Progenitor cell of endocrine pancreas (in vitro differentiated cells): ENCODE data around the gene SIAH2. TPM values are rescaled to one million over a fixed set of nuclear protein-coding genes. Genes with fewer than 3 reads are reported as not detected.

Experiments used
- DNase-seq: peaks from one replicate; pipeline ENCODE4 v3.0.0; 2021; ENCODE audit warnings: low spot score; ENCODE audit not compliant: unreplicated experiment
- H3K27ac Mint-ChIP-seq: 2 replicates; pipeline ENCODE4 v1.8.0; 2021; ENCODE audit warnings: mild to moderate bottlenecking, moderate library complexity, mixed read lengths
- H3K27me3 Mint-ChIP-seq: 2 replicates; pipeline ENCODE4 v1.8.0; 2021; ENCODE audit warnings: mixed read lengths
- H3K36me3 Mint-ChIP-seq: 2 replicates; pipeline ENCODE4 v1.8.0; 2022; ENCODE audit warnings: mixed read lengths; ENCODE audit not compliant: insufficient read depth
- H3K4me1 Mint-ChIP-seq: 2 replicates; pipeline ENCODE4 v1.8.0; 2021; ENCODE audit warnings: low read depth, mixed read lengths
- H3K4me3 Mint-ChIP-seq: 2 replicates; pipeline ENCODE4 v1.8.0; 2021; ENCODE audit warnings: low read depth, mild to moderate bottlenecking, moderate library complexity, mixed read lengths
- H3K9me3 Mint-ChIP-seq: 2 replicates; pipeline ENCODE4 v1.8.0; 2021; ENCODE audit warnings: low read depth, mixed read lengths
- total RNA-seq: library from RNA; stranded (reverse); gene quantifications from 2 replicates; pipeline ENCODE4 v1.2.1, GENCODE V29; 2021
- TF ChIP-seq, protein P1 (sequence below): fragments of 200-600 bp; sonication (generic); IDR thresholded peaks from one replicate; pipeline ENCODE4 v1.5.0; 2021; ENCODE audit warnings: antibody characterized with exemption, mild to moderate bottlenecking; ENCODE audit not compliant: unreplicated experiment

Gene SIAH2
- total RNA-seq, 1 donor from 2014 or later: 17.9 TPM

DNA sequence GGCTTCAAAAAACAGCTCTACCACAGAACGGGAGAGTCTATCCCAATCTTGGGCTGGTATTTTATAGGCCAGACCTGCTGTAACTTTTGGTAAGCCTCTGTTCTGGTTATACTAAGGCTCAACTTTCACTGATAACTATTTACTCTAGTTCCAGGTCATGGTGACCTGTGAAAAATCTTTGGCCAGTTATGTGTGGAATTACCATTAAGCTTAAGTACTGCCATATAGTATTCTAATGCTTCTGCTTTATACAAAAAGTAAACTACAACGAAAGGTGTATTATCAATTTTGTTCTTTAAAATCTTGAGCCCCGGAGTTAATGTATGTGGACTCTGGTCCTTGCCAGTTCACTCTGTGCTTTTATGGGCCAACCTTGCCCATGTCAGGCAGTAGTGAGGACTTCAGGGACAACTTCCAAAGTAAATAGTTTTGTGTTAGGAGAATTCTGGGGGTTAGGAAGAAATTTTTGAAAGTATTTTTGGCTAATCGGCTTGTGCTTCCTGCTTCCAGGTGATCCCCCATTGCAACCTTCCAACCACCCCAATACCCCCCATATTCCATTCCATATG, 6.4 kb downstream of the SIAH2 start:
- H3K27me3 Mint-ChIP-seq: no peaks in the 10 kb centered on the region
- no peak for DNase-seq
- no peak overlapping the region for H3K4me3 Mint-ChIP-seq
- peaks cover 9% of the 10 kb centered on the region for H3K36me3 Mint-ChIP-seq
- no peaks in the 10 kb centered on the region for H3K9me3 Mint-ChIP-seq
- TF ChIP-seq, protein P1, sequence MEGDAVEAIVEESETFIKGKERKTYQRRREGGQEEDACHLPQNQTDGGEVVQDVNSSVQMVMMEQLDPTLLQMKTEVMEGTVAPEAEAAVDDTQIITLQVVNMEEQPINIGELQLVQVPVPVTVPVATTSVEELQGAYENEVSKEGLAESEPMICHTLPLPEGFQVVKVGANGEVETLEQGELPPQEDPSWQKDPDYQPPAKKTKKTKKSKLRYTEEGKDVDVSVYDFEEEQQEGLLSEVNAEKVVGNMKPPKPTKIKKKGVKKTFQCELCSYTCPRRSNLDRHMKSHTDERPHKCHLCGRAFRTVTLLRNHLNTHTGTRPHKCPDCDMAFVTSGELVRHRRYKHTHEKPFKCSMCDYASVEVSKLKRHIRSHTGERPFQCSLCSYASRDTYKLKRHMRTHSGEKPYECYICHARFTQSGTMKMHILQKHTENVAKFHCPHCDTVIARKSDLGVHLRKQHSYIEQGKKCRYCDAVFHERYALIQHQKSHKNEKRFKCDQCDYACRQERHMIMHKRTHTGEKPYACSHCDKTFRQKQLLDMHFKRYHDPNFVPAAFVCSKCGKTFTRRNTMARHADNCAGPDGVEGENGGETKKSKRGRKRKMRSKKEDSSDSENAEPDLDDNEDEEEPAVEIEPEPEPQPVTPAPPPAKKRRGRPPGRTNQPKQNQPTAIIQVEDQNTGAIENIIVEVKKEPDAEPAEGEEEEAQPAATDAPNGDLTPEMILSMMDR: no peak
- H3K4me1 Mint-ChIP-seq: peaks cover 30% of the 10 kb centered on the region
- H3K27ac Mint-ChIP-seq: no peak overlapping the region

DNA sequence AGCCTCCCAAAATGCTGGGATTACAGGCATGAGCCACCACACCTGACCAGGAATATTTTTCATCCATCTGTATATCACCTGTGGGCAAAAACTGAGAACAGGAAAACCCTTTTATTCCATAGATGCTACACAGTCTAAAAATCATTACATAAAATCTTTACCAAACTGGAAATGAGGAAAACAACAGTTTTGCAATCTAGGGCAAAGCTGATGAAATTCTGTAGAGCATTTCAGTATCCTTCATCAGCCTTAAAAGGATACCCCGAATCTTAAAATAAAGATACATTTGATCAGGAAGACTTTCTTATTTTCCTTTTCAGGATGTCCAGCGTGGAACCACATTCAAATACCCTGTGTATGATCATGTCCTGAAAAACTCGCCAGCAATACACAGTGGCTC, 7.1 kb downstream of the SIAH2 start:
- H3K27me3 Mint-ChIP-seq: no peaks in the 10 kb centered on the region
- peaks cover 9% of the 10 kb centered on the region for H3K36me3 Mint-ChIP-seq

DNA sequence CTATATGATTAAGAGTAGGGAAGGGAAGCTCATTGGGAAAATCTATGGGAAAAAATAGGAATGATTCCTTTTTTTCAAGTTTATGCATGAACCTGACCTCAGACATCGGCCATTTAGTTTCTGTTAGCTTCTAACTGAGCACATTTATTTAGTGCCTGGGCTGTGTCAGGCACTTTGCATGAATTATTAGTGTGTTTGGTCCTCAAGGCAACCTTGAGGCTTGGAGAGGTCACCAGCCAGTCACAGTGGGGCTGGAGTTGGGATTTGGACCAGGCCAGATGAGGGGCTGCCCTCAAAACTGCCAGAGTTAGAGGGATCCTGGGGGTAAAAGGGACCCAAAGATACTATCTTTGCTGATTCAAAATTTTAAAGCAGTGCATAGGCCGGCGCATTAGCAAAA, 8.1 kb downstream of the SIAH2 start:
- Mint-ChIP-seq H3K4me1 (peaks cover 27% of the 10 kb centered on the region), H3K27ac (no peak overlapping the region), H3K4me3 (no peak overlapping the region)

More for the DNA sequence above, 7.1 kb downstream of the SIAH2 start:
- no peak for DNase-seq
- TF ChIP-seq, protein P1: no peak
- H3K9me3 Mint-ChIP-seq: no peaks in the 10 kb centered on the region
- H3K4me3 Mint-ChIP-seq: no peak overlapping the region
- peaks cover 27% of the 10 kb centered on the region for H3K4me1 Mint-ChIP-seq
- no peak overlapping the region for H3K27ac Mint-ChIP-seq

DNA sequence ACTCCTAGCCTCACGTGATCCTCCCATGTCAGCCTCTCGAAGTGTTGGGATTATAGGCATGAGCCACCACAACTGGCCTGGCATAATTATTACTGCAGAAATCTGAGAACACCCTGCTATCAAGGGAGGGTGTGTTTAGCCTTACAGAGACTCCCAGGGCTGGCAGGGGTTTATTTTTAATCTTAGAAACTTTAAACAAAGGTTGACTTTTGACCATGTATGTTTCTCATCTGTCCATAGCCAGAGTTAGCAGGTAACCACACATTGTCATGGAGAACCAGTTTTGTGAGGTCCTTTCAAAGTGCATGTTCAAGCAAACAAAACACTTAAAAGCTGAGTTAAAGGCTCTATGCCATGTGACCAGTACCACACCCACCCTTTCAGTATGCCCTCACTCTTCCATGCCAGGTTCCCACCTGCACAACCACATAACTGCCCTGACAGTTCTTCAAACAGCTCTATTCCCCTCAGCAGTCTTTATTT, 11.1 kb downstream of the SIAH2 start:
- TF ChIP-seq, protein P1: no peak
- Mint-ChIP-seq H3K27me3 (no peaks in the 10 kb centered on the region), H3K27ac (peak overlapping the region; percentile 81), H3K36me3 (peaks cover 4% of the 10 kb centered on the region), H3K4me1 (peaks cover 43% of the 10 kb centered on the region), H3K9me3 (no peaks in the 10 kb centered on the region), H3K4me3 (no peak overlapping the region)
- no peak for DNase-seq

More for the DNA sequence above, 8.1 kb downstream of the SIAH2 start:
- DNase-seq: no peak
- no peaks in the 10 kb centered on the region for H3K27me3 Mint-ChIP-seq
- H3K36me3 Mint-ChIP-seq: peaks cover 9% of the 10 kb centered on the region
- H3K9me3 Mint-ChIP-seq: no peaks in the 10 kb centered on the region
- TF ChIP-seq, protein P1: no peak

DNA sequence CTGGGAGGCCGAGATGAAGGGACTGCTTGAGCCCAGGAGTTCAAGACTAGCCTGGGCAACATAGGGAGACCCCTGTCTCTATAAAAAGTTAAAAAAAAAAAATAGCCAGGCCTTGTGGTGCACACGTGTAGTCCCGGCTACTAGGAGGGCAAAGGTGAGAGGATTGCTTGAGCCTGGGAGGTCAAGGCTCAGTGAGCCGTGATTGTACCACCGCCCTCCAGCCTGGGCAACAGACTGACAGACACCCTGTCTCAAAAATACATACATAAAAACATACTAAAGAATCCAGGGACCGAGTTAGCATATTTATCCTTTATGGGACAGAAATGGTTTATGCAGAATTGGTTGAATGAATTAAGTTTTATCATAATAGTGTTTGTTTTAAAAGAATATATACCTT, 13.7 kb downstream of the SIAH2 start:
- DNase-seq: no peak
- no peak overlapping the region for H3K4me3 Mint-ChIP-seq
- H3K36me3 Mint-ChIP-seq: peaks cover 4% of the 10 kb centered on the region
- no peaks in the 10 kb centered on the region for H3K27me3 Mint-ChIP-seq
- TF ChIP-seq, protein P1: no peak
- H3K27ac Mint-ChIP-seq: no peak overlapping the region
- peaks cover 47% of the 10 kb centered on the region for H3K4me1 Mint-ChIP-seq
- H3K9me3 Mint-ChIP-seq: no peaks in the 10 kb centered on the region
